PC-3 (cell line): Measurements from ENCODE around the gene SMTNL1. TPM values are rescaled to one million over a fixed set of nuclear protein-coding genes. Genes with fewer than 3 reads are reported as not detected.

Experiments
- ATAC-seq: fragments of 200-7000 bp; cut with Tn5 transposase; 2 replicates; pipeline ENCODE4 v1.9.1; 2020; ENCODE audit warnings: mild to moderate bottlenecking, moderate library complexity
- BruUV-seq: library from RNA; stranded (reverse); fragments of 400-500 nt; replicated peaks from 2 replicates; lab custom pipeline; 2021; lab: Mats Ljungman, UMichigan
- CTCF ChIA-PET: fragments of 300-600 bp; sonication (Branson Sonifier 250); formaldehyde crosslinking; loops from one replicate; lab custom pipeline; 2022; ENCODE audit warnings: antibody characterized with exemption; lab: Charles Lee
- POLR2A ChIA-PET: fragments of 300-600 bp; sonication (Branson Sonifier 250); formaldehyde crosslinking; loops from one replicate; lab custom pipeline; 2022; ENCODE audit warnings: antibody characterized with exemption; ENCODE audit not compliant: unreplicated experiment; lab: Charles Lee
- DNase-seq: peaks from one replicate; pipeline ENCODE4 v3.0.0-alpha.2; 2015
- H2AFZ ChIP-seq: fragments of 300-600 bp; sonication (generic); 2 replicates; pipeline ENCODE4 v1.6.0; 2016; ENCODE audit warnings: antibody characterized with exemption, low read length
- H3F3A ChIP-seq: fragments of 300-600 bp; sonication (generic); one replicate; pipeline ENCODE4 v1.6.0; 2017; ENCODE audit warnings: antibody characterized with exemption, low read length, control low read depth, mild to moderate bottlenecking; ENCODE audit not compliant: unreplicated experiment
- H3K27ac ChIP-seq: fragments of 300-600 bp; sonication (generic); 2 replicates; pipeline ENCODE4 v1.5.1; 2016; ENCODE audit warnings: mild to moderate bottlenecking, low read length
- H3K27me3 ChIP-seq: fragments of 300-600 bp; sonication (generic); 2 replicates; pipeline ENCODE4 v1.6.1; 2016; ENCODE audit warnings: low read length, mixed read lengths
- H3K36me3 ChIP-seq: fragments of 300-600 bp; sonication (generic); 2 replicates; pipeline ENCODE4 v1.6.1; 2016; ENCODE audit warnings: low read depth, mixed run types, low read length, mixed read lengths
- H3K4me1 ChIP-seq: fragments of 300-600 bp; sonication (generic); 2 replicates; pipeline ENCODE4 v1.5.1; 2016; ENCODE audit warnings: low read length; ENCODE audit not compliant: insufficient read depth
- H3K4me2 ChIP-seq: fragments of 300-600 bp; sonication (generic); 2 replicates; pipeline ENCODE4 v1.6.0; 2016; ENCODE audit warnings: low read length
- H3K4me3 ChIP-seq: fragments of 300-600 bp; sonication (generic); 2 replicates; pipeline ENCODE4 v1.5.1; 2016; ENCODE audit warnings: mild to moderate bottlenecking, low read length, mixed read lengths
- H3K79me2 ChIP-seq: fragments of 300-600 bp; sonication (generic); 2 replicates; pipeline ENCODE4 v1.6.1; 2017; ENCODE audit warnings: low read length, mixed read lengths
- H3K9ac ChIP-seq: fragments of 300-600 bp; sonication (generic); 2 replicates; pipeline ENCODE4 v1.6.0; 2016; ENCODE audit warnings: mild to moderate bottlenecking, low read length
- H3K9me2 ChIP-seq: fragments of 300-600 bp; sonication (generic); replicated peaks from 2 replicates; pipeline ENCODE4 v1.6.1; 2016; ENCODE audit warnings: mixed run types, low read length, mixed read lengths
- H3K9me3 ChIP-seq: fragments of 300-600 bp; sonication (generic); 2 replicates; pipeline ENCODE4 v1.6.1; 2016; ENCODE audit warnings: low read length, mixed read lengths
- H4K20me1 ChIP-seq: fragments of 300-600 bp; sonication (generic); 2 replicates; pipeline ENCODE4 v1.6.1; 2016; ENCODE audit warnings: low read length, mixed read lengths
- CTCF ChIP-seq: fragments of 300-600 bp; sonication (generic); conservative IDR thresholded peaks from 2 replicates; pipeline ENCODE4 v1.5.1; 2017; ENCODE audit warnings: antibody characterized with exemption, low read depth, mild to moderate bottlenecking, low read length
- EZH2 ChIP-seq: fragments of 300-600 bp; sonication (generic); IDR thresholded peaks from one replicate; pipeline ENCODE4 v1.6.1; 2017; ENCODE audit warnings: antibody characterized with exemption, mild to moderate bottlenecking, low read length; ENCODE audit not compliant: unreplicated experiment
- EZH2phosphoT487 ChIP-seq: fragments of 300-600 bp; sonication (generic); IDR thresholded peaks from 2 replicates; pipeline ENCODE4 v1.6.1; 2018; ENCODE audit warnings: mild to moderate bottlenecking, antibody characterized with exemption, low read length, borderline replicate concordance
- intact Hi-C: fragments of 100-400 bp; cut with micrococcal nuclease; formaldehyde crosslinking; loops from 2 replicates; pipeline ENCODE4 v1.9.0; 2023
- total RNA-seq: library from RNA; depleted of rRNA; stranded (reverse); fragments of >200 nt; gene quantifications from 2 replicates; pipeline ENCODE4 v1.2.3, GENCODE V29; 2014

The SMTNL1 gene
- total RNA-seq, 1 experiment from 2014 or later = not detected

- Histone ChIP-seq H3K9ac (no peak overlapping the region), H3K27ac (no peak overlapping the region), H3F3A (no peaks in the 10 kb centered on the region), H3K4me1 (peaks cover 9% of the 10 kb centered on the region; the same call in 1 of the 2 replicates), H4K20me1 (no peaks in the 10 kb centered on the region), H3K27me3 (no peaks in the 10 kb centered on the region), H3K9me2 (no peaks in the 10 kb centered on the region), H3K4me3 (peak overlapping the region; percentile 43; the same call in 1 of the 2 replicates), H3K36me3 (no peaks in the 10 kb centered on the region), H3K79me2 (no peaks in the 10 kb centered on the region), H2AFZ (peak overlapping the region; percentile 70), H3K9me3 (no peaks in the 10 kb centered on the region), H3K4me2 (peak overlapping the region; percentile 75)
- TF ChIP-seq EZH2 (no peak), EZH2phosphoT487 (no peak), CTCF (no peak)
- BruUV-seq = no TSS peak
- peak; percentile 100 for ATAC-seq
- intact Hi-C loops = no loop called here
- POLR2A ChIA-PET = no interaction called here
- CTCF ChIA-PET = no interaction called here
- DNase-seq = peak; percentile 92
Observed at GRCh38 chr11:57499413-57499982, 37.9 kb upstream of the SMTNL1 start.

GRCh38 chr11:57499983-57500461 is 37.4 kb upstream of the SMTNL1 start:
- Histone ChIP-seq H2AFZ (peak overlapping the region; percentile 70), H3K4me2 (peak overlapping the region; percentile 75), H3K9me2 (no peaks in the 10 kb centered on the region), H3K9me3 (no peaks in the 10 kb centered on the region), H3K4me3 (peak overlapping the region; percentile 43; the same call in 1 of the 2 replicates), H3F3A (no peaks in the 10 kb centered on the region), H4K20me1 (no peaks in the 10 kb centered on the region), H3K79me2 (no peaks in the 10 kb centered on the region), H3K4me1 (peaks cover 9% of the 10 kb centered on the region; the same call in 1 of the 2 replicates), H3K27me3 (no peaks in the 10 kb centered on the region), H3K36me3 (no peaks in the 10 kb centered on the region), H3K27ac (no peak overlapping the region), H3K9ac (no peak overlapping the region)
- TF ChIP-seq CTCF (no peak), EZH2 (no peak), EZH2phosphoT487 (no peak)
- DNase-seq (no peak), ATAC-seq (peak; percentile 30; the same call in 1 of the 2 replicates)
- POLR2A ChIA-PET = no interaction called here
- CTCF ChIA-PET = no interaction called here
- BruUV-seq = no TSS peak
- intact Hi-C loops = no loop called here

- DNase-seq = no peak
- no peaks in the 10 kb centered on the region for H3K79me2 ChIP-seq
- H3K9me3 ChIP-seq = no peaks in the 10 kb centered on the region
- no peak for ATAC-seq
- H3K4me2 ChIP-seq = no peak overlapping the region
- no peak overlapping the region for H3K4me3 ChIP-seq
- no peak overlapping the region for H3K27ac ChIP-seq
- H3F3A ChIP-seq = no peaks in the 10 kb centered on the region
- ChIA-PET CTCF (no interaction called here), POLR2A (no interaction called here)
- H3K9me2 ChIP-seq = no peaks in the 10 kb centered on the region
- no TSS peak for BruUV-seq
- H2AFZ ChIP-seq = no peak overlapping the region
- TF ChIP-seq EZH2 = no peak
- no peak for TF ChIP-seq CTCF
- TF ChIP-seq EZH2phosphoT487 = no peak
- no peaks in the 10 kb centered on the region for H4K20me1 ChIP-seq
- H3K4me1 ChIP-seq = peaks cover 9% of the 10 kb centered on the region; the same call in 1 of the 2 replicates
- no peaks in the 10 kb centered on the region for H3K36me3 ChIP-seq
- no peak overlapping the region for H3K9ac ChIP-seq
- intact Hi-C loops = no loop called here
- no peaks in the 10 kb centered on the region for H3K27me3 ChIP-seq
Observed at GRCh38 chr11:57500515-57500914, 36.9 kb upstream of the SMTNL1 start.
